Measurements from ENCODE around the gene LTN1. TPM values are rescaled to one million over a fixed set of nuclear protein-coding genes. Genes with fewer than 3 reads are reported as not detected.

Gene LTN1
- total and polyA plus RNA-seq, 2 donors from 2014 or later, result 3.6 to 25.0 TPM

DNA sequence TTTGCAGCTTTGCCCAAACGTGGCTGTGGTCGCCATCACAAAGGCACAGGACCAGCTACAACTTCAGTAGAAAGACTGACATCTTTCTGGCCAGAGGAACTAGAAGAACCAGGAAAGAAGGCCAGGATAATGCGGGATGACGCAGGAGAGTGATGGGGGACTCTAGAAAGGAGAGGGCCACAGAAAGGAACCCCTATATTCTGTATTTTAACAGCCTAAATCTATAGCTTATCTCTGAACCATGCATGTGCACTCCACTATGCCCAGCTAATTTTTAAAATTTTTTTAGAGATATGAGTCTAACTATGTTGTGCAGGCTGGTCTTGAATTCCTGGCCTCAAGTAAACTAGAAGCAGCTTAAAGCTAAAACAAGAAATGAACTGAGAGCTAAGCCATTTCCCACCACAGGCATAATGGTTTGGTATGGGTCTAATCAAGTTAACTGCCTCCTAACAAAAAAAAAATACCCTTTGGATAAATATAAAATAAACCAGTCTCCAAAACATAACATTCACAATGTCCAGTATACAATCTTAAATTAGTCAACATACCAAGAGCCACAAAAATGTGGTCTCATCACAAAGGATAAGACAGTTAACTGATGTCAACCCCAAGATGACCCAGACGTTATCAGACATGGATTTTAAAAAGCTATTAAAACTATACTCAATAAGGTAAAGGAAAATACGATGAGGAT, 18.0 kb downstream of the LTN1 start:
- no peaks in the 10 kb centered on the region for H3K27me3 ChIP-seq (ENCODE audit: control insufficient read depth, insufficient read depth, low read length)
- intact Hi-C loops (cut with DNase I), result no loop called here
- DNase-seq (no peak), FAIRE-seq (no peak)
- H3K27ac ChIP-seq (ENCODE audit: low read depth in 2 of 2, low read length in 2 of 2), result no peak overlapping the region
- no peaks in the 10 kb centered on the region for H3K4me1 ChIP-seq (ENCODE audit: control insufficient read depth in 2 of 3, insufficient read depth in 2 of 3, low read depth in 1 of 3, low read length in 3 of 3)
- H3K9ac ChIP-seq (ENCODE audit: low read length in 3 of 3), result no peak overlapping the region
- H3K4me3 ChIP-seq (ENCODE audit: low read length in 3 of 3), result no peak overlapping the region
- H3K36me3 ChIP-seq (ENCODE audit: control insufficient read depth in 2 of 3, insufficient read depth in 3 of 3, low read length in 3 of 3), result peaks cover 4 to 16% (median 13%) of the 10 kb centered on the region in 3 donors
- H3K9me3 ChIP-seq (ENCODE audit: control insufficient read depth in 2 of 3, insufficient read depth in 1 of 3, low read length in 3 of 3), result no peaks in the 10 kb centered on the region
- TF ChIP-seq, protein P1, sequence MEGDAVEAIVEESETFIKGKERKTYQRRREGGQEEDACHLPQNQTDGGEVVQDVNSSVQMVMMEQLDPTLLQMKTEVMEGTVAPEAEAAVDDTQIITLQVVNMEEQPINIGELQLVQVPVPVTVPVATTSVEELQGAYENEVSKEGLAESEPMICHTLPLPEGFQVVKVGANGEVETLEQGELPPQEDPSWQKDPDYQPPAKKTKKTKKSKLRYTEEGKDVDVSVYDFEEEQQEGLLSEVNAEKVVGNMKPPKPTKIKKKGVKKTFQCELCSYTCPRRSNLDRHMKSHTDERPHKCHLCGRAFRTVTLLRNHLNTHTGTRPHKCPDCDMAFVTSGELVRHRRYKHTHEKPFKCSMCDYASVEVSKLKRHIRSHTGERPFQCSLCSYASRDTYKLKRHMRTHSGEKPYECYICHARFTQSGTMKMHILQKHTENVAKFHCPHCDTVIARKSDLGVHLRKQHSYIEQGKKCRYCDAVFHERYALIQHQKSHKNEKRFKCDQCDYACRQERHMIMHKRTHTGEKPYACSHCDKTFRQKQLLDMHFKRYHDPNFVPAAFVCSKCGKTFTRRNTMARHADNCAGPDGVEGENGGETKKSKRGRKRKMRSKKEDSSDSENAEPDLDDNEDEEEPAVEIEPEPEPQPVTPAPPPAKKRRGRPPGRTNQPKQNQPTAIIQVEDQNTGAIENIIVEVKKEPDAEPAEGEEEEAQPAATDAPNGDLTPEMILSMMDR (IDR thresholded peaks at IDR 0.05; ENCODE audit: borderline replicate concordance, extremely low read depth, insufficient read depth), result no peak

DNA sequence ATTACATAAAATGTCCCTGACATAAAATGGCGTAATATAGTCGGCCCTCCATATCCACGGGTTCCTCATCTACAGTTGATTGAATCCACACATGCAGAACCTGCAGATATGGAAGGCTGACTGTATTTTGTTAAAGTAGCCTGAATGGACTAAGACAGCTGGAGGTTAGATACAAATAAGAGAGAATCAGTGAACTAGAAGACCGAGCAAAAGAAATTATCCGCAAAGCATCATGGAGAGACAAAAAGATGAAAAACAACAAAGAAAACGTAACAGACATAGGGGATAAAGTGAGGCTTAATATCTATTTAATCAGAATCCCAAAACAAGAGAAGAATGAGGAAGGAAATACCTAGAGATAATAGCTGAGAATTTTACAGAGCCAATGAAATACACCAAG, 20.3 kb downstream of the LTN1 start:
- DNase-seq (no peak), FAIRE-seq (no peak)
- no peaks in the 10 kb centered on the region for H3K4me1 ChIP-seq (ENCODE audit: control insufficient read depth in 2 of 3, insufficient read depth in 2 of 3, low read depth in 1 of 3, low read length in 3 of 3)
- no peaks in the 10 kb centered on the region for H3K9me3 ChIP-seq (ENCODE audit: control insufficient read depth in 2 of 3, insufficient read depth in 1 of 3, low read length in 3 of 3)
- no peaks in the 10 kb centered on the region for H3K27me3 ChIP-seq (ENCODE audit: control insufficient read depth, insufficient read depth, low read length)
- H3K9ac ChIP-seq (ENCODE audit: low read length in 3 of 3), result no peak overlapping the region
- peaks cover 5 to 18% (median 12%) of the 10 kb centered on the region in 3 donors for H3K36me3 ChIP-seq (ENCODE audit: control insufficient read depth in 2 of 3, insufficient read depth in 3 of 3, low read length in 3 of 3)
- H3K4me3 ChIP-seq (ENCODE audit: low read length in 3 of 3), result no peak overlapping the region
- H3K27ac ChIP-seq (ENCODE audit: low read depth in 2 of 2, low read length in 2 of 2), result no peak overlapping the region
- TF ChIP-seq, protein P1 (IDR thresholded peaks at IDR 0.05; ENCODE audit: borderline replicate concordance, extremely low read depth, insufficient read depth), result no peak
- intact Hi-C loops (cut with DNase I), result no loop called here

DNA sequence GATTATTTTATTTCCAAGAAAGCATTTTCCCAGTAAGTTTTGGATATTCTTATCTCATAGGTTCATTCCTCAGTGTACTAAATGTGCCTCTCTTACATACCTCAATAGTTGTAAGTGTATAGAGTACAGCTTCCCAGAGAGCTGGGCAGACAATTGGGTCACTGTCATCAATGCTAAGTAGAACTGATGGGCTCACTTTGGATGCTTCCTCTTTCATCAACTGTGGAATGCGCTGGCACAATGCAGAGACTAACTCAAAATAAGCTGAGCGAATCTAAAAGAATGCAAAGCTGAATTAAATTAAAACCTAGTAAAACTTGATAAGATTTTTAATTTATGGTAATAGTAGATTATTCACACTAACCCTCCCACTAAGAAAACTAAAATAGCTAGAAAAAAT, 21.5 kb downstream of the LTN1 start:
- no peak for DNase-seq
- Histone ChIP-seq H3K36me3 (ENCODE audit: control insufficient read depth in 2 of 3, insufficient read depth in 3 of 3, low read length in 3 of 3) (peaks cover 6 to 29% (median 23%) of the 10 kb centered on the region in 3 donors), H3K4me1 (ENCODE audit: control insufficient read depth in 2 of 3, insufficient read depth in 2 of 3, low read depth in 1 of 3, low read length in 3 of 3) (no peaks in the 10 kb centered on the region)

More for the DNA sequence above, 21.5 kb downstream of the LTN1 start:
- Histone ChIP-seq H3K9me3 (ENCODE audit: control insufficient read depth in 2 of 3, insufficient read depth in 1 of 3, low read length in 3 of 3) (no peaks in the 10 kb centered on the region), H3K9ac (ENCODE audit: low read length in 3 of 3) (no peak overlapping the region), H3K4me3 (ENCODE audit: low read length in 3 of 3) (no peak overlapping the region), H3K27me3 (ENCODE audit: control insufficient read depth, insufficient read depth, low read length) (no peaks in the 10 kb centered on the region), H3K27ac (ENCODE audit: low read depth in 2 of 2, low read length in 2 of 2) (no peak overlapping the region)
- intact Hi-C loops (cut with DNase I), result no loop called here
- FAIRE-seq, result no peak
- TF ChIP-seq, protein P1 (IDR thresholded peaks at IDR 0.05; ENCODE audit: borderline replicate concordance, extremely low read depth, insufficient read depth), result no peak

Measured in kidney (tissue), 14 donors.